Esophagus squamous epithelium (tissue), 4 donors: Measurements from ENCODE around the gene PTPRM.

ENCODE experiments used
- CTCF ChIP-seq, 6 experiments: fragments of 450-650 bp in 4 of 6; fragments of 200-600 bp in 2 of 6; sonication (generic) in 2 of 6; IDR thresholded peaks; one replicate each; pipeline ENCODE4 v1.5.1; 2016 to 2019; ENCODE audit warnings: antibody characterized with exemption in 6 of 6, mild to moderate bottlenecking in 4 of 6, moderate library complexity in 4 of 6
- POLR2A ChIP-seq, 4 donors: fragments of 450-650 bp; IDR thresholded peaks; one replicate each; pipeline ENCODE4 v1.6.1; 2017; ENCODE audit warnings: antibody characterized with exemption in 4 of 4, mild to moderate bottlenecking in 4 of 4, moderate library complexity in 3 of 4

- no peak for TF ChIP-seq CTCF (IDR thresholded peaks at IDR 0.05)
- TF ChIP-seq POLR2A (IDR thresholded peaks at IDR 0.05): no peak
These were observed 248.7 kb downstream of the PTPRM start for GRCh38 chr18:7815787-7816186.
